H1 (cell line): ENCODE data around the gene PROK1. TPM values are rescaled to one million over a fixed set of nuclear protein-coding genes. Genes with fewer than 3 reads are reported as not detected.

Source experiments
- CEBPB ChIP-seq: IDR thresholded peaks from 2 replicates; pipeline ENCODE4 v1.6.1; 2012; ENCODE audit warnings: low read depth, low read length
- GABPA ChIP-seq: IDR thresholded peaks from 2 replicates; pipeline ENCODE4 v1.6.1; 2011; ENCODE audit warnings: mild to moderate bottlenecking, low read length, moderate library complexity, borderline replicate concordance; ENCODE audit not compliant: insufficient read depth
- JUND ChIP-seq: IDR thresholded peaks from 2 replicates; pipeline ENCODE4 v1.6.1; 2011; ENCODE audit warnings: mild to moderate bottlenecking, improper control_type of control experiment, low read length
- NANOG ChIP-seq: IDR thresholded peaks from 2 replicates; pipeline ENCODE4 v1.6.1; 2011; ENCODE audit warnings: low read length, low read depth, mild to moderate bottlenecking, inconsistent platforms; ENCODE audit not compliant: insufficient read depth, poor library complexity, severe bottlenecking
- PHF8 ChIP-seq: fragments of 200-600 bp; sonication (generic); conservative IDR thresholded peaks from 2 replicates; pipeline ENCODE4 v1.7.1; 2012; ENCODE audit warnings: low read depth, mild to moderate bottlenecking, inconsistent platforms, low read length, moderate library complexity
- TAF1 ChIP-seq: IDR thresholded peaks from 2 replicates; pipeline ENCODE4 v1.6.1; 2011; ENCODE audit warnings: mild to moderate bottlenecking, low read depth, low read length
- polyA plus RNA-seq, 7 experiments: library from polyadenylated mRNA; depleted of rRNA in 3 of 7; stranded (reverse) in 5 of 7; unstranded in 2 of 7; fragments of >200 nt in 5 of 7; fragments of 200-250 nt in 2 of 7; gene quantifications; 1 replicate in 5 of 7; 2 replicates in 1 of 7; 4 replicates in 1 of 7; pipeline versions ENCODE4 v1.2.1 to v1.2.3, GENCODE V29; 2011 to 2013; ENCODE audit warnings: missing spikeins in 2 of 7, mixed read lengths in 2 of 7
- total RNA-seq: library from RNA; stranded (reverse); fragmentation: NEBNext Ultra II Directional; extraction: Animal tissue kit (Norgen Biotek cat#: 25700); gene quantifications from 2 replicates; pipeline ENCODE4 v1.2.1, GENCODE V29; 2021
- TF ChIP-seq, protein P1 (sequence below): IDR thresholded peaks from 2 replicates; pipeline ENCODE4 v1.6.1; 2012; ENCODE audit warnings: inconsistent platforms
- TF ChIP-seq, protein P2 (sequence below): fragments of 300-600 bp; sonication (generic); IDR thresholded peaks from 2 replicates; pipeline ENCODE4 v1.7.1; 2012; ENCODE audit warnings: low read length, moderate library complexity, mild to moderate bottlenecking, inconsistent platforms; ENCODE audit not compliant: insufficient replicate concordance

The PROK1 gene
- total and polyA plus RNA-seq, 2 of the 8 experiments (the other 6 are each of a cell fraction or from before 2014, with no cell fraction given) = 0.12 TPM; not detected in 1

DNA sequence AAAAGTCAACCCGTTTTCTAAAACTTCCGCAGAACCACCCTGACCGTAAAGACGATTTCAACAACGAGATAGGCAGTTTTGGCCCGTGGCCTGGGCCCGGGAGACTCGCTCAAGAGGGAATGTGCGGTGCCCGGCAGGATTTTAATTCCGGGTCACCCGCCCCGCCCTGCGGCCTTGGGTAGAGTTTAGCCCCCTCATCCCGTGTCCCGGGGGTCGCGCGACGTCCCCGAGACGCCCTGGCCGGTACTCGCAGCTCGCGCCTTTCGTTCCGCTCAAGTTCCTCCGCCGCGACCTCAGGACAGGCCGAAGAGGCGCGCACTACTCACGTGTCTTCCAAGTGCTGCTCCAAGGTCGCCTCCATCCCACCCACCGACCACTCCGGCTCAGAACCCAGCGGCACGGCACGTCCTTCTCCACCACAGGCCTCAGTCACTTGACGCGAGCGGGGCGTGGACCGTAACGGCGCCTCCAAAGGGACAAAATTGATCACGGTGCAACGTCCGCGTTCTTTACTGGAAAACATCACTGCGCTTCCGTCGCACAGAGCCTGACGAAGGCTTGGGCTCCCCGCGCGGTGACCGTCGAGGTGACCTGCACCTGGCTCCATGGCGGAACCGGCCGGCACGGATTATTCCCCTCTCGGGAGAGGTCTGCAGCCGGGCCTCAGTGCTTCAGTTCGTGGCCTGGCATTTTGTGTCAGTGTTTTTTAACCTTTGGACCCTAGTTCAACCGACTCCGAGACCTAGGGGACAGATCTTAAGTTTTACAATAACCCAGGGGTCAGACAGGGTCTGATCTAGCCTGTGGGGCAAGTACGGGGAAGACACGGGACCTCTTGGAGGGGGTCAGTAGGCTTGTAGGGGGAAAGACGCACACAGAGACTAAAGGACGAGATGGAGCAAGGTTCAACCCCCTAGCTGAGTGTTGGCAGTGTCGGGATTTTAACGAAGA lies 43.4 kb upstream of the PROK1 start, which contains the start of gene LAMTOR5 (continued):
- TF ChIP-seq JUND (no peak), NANOG (no peak), GABPA (no peak; the same call in 1 of the 2 replicates), TAF1 (peak; percentile 92), PHF8 (peak; percentile 88), CEBPB (no peak)
- TF ChIP-seq, protein P1, sequence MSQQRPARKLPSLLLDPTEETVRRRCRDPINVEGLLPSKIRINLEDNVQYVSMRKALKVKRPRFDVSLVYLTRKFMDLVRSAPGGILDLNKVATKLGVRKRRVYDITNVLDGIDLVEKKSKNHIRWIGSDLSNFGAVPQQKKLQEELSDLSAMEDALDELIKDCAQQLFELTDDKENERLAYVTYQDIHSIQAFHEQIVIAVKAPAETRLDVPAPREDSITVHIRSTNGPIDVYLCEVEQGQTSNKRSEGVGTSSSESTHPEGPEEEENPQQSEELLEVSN = peak; percentile 62
- TF ChIP-seq, protein P2, sequence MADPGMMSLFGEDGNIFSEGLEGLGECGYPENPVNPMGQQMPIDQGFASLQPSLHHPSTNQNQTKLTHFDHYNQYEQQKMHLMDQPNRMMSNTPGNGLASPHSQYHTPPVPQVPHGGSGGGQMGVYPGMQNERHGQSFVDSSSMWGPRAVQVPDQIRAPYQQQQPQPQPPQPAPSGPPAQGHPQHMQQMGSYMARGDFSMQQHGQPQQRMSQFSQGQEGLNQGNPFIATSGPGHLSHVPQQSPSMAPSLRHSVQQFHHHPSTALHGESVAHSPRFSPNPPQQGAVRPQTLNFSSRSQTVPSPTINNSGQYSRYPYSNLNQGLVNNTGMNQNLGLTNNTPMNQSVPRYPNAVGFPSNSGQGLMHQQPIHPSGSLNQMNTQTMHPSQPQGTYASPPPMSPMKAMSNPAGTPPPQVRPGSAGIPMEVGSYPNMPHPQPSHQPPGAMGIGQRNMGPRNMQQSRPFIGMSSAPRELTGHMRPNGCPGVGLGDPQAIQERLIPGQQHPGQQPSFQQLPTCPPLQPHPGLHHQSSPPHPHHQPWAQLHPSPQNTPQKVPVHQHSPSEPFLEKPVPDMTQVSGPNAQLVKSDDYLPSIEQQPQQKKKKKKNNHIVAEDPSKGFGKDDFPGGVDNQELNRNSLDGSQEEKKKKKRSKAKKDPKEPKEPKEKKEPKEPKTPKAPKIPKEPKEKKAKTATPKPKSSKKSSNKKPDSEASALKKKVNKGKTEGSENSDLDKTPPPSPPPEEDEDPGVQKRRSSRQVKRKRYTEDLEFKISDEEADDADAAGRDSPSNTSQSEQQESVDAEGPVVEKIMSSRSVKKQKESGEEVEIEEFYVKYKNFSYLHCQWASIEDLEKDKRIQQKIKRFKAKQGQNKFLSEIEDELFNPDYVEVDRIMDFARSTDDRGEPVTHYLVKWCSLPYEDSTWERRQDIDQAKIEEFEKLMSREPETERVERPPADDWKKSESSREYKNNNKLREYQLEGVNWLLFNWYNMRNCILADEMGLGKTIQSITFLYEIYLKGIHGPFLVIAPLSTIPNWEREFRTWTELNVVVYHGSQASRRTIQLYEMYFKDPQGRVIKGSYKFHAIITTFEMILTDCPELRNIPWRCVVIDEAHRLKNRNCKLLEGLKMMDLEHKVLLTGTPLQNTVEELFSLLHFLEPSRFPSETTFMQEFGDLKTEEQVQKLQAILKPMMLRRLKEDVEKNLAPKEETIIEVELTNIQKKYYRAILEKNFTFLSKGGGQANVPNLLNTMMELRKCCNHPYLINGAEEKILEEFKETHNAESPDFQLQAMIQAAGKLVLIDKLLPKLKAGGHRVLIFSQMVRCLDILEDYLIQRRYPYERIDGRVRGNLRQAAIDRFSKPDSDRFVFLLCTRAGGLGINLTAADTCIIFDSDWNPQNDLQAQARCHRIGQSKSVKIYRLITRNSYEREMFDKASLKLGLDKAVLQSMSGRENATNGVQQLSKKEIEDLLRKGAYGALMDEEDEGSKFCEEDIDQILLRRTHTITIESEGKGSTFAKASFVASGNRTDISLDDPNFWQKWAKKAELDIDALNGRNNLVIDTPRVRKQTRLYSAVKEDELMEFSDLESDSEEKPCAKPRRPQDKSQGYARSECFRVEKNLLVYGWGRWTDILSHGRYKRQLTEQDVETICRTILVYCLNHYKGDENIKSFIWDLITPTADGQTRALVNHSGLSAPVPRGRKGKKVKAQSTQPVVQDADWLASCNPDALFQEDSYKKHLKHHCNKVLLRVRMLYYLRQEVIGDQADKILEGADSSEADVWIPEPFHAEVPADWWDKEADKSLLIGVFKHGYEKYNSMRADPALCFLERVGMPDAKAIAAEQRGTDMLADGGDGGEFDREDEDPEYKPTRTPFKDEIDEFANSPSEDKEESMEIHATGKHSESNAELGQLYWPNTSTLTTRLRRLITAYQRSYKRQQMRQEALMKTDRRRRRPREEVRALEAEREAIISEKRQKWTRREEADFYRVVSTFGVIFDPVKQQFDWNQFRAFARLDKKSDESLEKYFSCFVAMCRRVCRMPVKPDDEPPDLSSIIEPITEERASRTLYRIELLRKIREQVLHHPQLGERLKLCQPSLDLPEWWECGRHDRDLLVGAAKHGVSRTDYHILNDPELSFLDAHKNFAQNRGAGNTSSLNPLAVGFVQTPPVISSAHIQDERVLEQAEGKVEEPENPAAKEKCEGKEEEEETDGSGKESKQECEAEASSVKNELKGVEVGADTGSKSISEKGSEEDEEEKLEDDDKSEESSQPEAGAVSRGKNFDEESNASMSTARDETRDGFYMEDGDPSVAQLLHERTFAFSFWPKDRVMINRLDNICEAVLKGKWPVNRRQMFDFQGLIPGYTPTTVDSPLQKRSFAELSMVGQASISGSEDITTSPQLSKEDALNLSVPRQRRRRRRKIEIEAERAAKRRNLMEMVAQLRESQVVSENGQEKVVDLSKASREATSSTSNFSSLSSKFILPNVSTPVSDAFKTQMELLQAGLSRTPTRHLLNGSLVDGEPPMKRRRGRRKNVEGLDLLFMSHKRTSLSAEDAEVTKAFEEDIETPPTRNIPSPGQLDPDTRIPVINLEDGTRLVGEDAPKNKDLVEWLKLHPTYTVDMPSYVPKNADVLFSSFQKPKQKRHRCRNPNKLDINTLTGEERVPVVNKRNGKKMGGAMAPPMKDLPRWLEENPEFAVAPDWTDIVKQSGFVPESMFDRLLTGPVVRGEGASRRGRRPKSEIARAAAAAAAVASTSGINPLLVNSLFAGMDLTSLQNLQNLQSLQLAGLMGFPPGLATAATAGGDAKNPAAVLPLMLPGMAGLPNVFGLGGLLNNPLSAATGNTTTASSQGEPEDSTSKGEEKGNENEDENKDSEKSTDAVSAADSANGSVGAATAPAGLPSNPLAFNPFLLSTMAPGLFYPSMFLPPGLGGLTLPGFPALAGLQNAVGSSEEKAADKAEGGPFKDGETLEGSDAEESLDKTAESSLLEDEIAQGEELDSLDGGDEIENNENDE = no peak
